RWPE2 (cell line): ENCODE results near the gene ARHGEF10L.

Source experiments
- ATAC-seq: fragments of 200-7000 bp; cut with Tn5 transposase; 3 replicates; pipeline ENCODE4 v1.9.1; 2021; ENCODE audit warnings: low read depth
- DNase-seq: peaks from one replicate; pipeline ENCODE4 v3.0.0-alpha.2; 2020; ENCODE audit warnings: low spot score
- H3K27ac ChIP-seq: fragments of 450-650 bp; 2 replicates; pipeline ENCODE4 v1.5.1; 2017; ENCODE audit warnings: mild to moderate bottlenecking; ENCODE audit not compliant: poor library complexity, severe bottlenecking
- H3K27me3 ChIP-seq: fragments of 250-450 bp; sonication (Bioruptor Pico); 2 replicates; pipeline ENCODE4 v1.5.1; 2021; ENCODE audit warnings: mild to moderate bottlenecking, moderate library complexity; ENCODE audit not compliant: insufficient read depth, poor library complexity, severe bottlenecking
- H3K36me3 ChIP-seq: fragments of 250-450 bp; sonication (Bioruptor Pico); 2 replicates; pipeline ENCODE4 v1.5.1; 2020; ENCODE audit warnings: low read depth, mild to moderate bottlenecking, moderate library complexity
- H3K4me1 ChIP-seq: fragments of 250-450 bp; sonication (Bioruptor Pico); 2 replicates; pipeline ENCODE4 v1.5.1; 2021; ENCODE audit warnings: mild to moderate bottlenecking, moderate library complexity; ENCODE audit not compliant: insufficient read depth, poor library complexity, severe bottlenecking
- H3K4me3 ChIP-seq: fragments of 250-450 bp; sonication (Bioruptor Pico); 2 replicates; pipeline ENCODE4 v1.5.1; 2021; ENCODE audit warnings: mild to moderate bottlenecking, moderate library complexity; ENCODE audit not compliant: severe bottlenecking
- H3K9me3 ChIP-seq: fragments of 250-450 bp; sonication (Bioruptor Pico); 2 replicates; pipeline ENCODE4 v1.5.1; 2021; ENCODE audit warnings: mild to moderate bottlenecking, moderate library complexity; ENCODE audit not compliant: severe bottlenecking
- TF ChIP-seq, protein P1 (sequence below): fragments of 450-650 bp; IDR thresholded peaks from one replicate; pipeline ENCODE4 v1.5.1; 2017; ENCODE audit warnings: mild to moderate bottlenecking, moderate library complexity; ENCODE audit not compliant: poor library complexity, severe bottlenecking

Gene ARHGEF10L

GRCh38 chr1:17675744-17676143 is 136.2 kb downstream of the ARHGEF10L start:
- H3K4me1 ChIP-seq = no peaks in the 10 kb centered on the region
- H3K27ac ChIP-seq = no peak overlapping the region
- no peak for DNase-seq
- TF ChIP-seq, protein P1, sequence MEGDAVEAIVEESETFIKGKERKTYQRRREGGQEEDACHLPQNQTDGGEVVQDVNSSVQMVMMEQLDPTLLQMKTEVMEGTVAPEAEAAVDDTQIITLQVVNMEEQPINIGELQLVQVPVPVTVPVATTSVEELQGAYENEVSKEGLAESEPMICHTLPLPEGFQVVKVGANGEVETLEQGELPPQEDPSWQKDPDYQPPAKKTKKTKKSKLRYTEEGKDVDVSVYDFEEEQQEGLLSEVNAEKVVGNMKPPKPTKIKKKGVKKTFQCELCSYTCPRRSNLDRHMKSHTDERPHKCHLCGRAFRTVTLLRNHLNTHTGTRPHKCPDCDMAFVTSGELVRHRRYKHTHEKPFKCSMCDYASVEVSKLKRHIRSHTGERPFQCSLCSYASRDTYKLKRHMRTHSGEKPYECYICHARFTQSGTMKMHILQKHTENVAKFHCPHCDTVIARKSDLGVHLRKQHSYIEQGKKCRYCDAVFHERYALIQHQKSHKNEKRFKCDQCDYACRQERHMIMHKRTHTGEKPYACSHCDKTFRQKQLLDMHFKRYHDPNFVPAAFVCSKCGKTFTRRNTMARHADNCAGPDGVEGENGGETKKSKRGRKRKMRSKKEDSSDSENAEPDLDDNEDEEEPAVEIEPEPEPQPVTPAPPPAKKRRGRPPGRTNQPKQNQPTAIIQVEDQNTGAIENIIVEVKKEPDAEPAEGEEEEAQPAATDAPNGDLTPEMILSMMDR = no peak
- ATAC-seq = no peak
- H3K4me3 ChIP-seq = no peak overlapping the region
- no peaks in the 10 kb centered on the region for H3K36me3 ChIP-seq
- H3K27me3 ChIP-seq = no peaks in the 10 kb centered on the region
- H3K9me3 ChIP-seq = no peaks in the 10 kb centered on the region

GRCh38 chr1:17676387-17677060 is 137.0 kb downstream of the ARHGEF10L start:
- Histone ChIP-seq H3K4me3 (no peak overlapping the region), H3K9me3 (no peaks in the 10 kb centered on the region), H3K4me1 (no peaks in the 10 kb centered on the region), H3K27me3 (no peaks in the 10 kb centered on the region), H3K36me3 (no peaks in the 10 kb centered on the region), H3K27ac (no peak overlapping the region)
- TF ChIP-seq, protein P1 = no peak
- DNase-seq (no peak), ATAC-seq (no peak)

DNA sequence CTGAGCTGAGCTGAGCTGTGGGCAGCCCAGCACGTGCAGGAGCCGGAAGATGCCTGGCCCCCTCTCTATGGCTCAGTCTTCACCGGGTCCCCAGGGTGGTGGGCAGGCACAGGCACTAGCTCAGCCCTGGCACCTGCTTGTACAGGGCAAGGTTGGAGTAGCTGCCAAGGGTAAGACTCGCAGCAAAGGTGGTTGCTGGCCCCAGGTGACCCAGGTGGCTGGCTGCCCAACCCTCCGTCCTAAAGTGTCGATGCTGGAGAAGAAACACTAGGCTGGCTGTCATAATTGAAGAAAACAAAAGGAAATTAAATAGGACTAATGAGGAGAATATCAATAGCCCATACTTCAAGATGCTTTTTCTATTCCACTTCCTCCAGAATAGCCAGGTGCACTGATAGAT is 138.5 kb downstream of the ARHGEF10L start:
- no peaks in the 10 kb centered on the region for H3K27me3 ChIP-seq
- H3K4me1 ChIP-seq = no peaks in the 10 kb centered on the region
- H3K27ac ChIP-seq = no peak overlapping the region
- TF ChIP-seq, protein P1 = no peak
- H3K36me3 ChIP-seq = no peaks in the 10 kb centered on the region
- ATAC-seq (no peak), DNase-seq (no peak)
- no peak overlapping the region for H3K4me3 ChIP-seq
- no peaks in the 10 kb centered on the region for H3K9me3 ChIP-seq

GRCh38 chr1:17679856-17680255 is 140.4 kb downstream of the ARHGEF10L start:
- no peak overlapping the region for H3K4me3 ChIP-seq
- no peak overlapping the region for H3K27ac ChIP-seq
- no peaks in the 10 kb centered on the region for H3K27me3 ChIP-seq
- H3K4me1 ChIP-seq = no peaks in the 10 kb centered on the region
- no peaks in the 10 kb centered on the region for H3K36me3 ChIP-seq
- DNase-seq (no peak), ATAC-seq (no peak)
- TF ChIP-seq, protein P1 = no peak
- H3K9me3 ChIP-seq = no peaks in the 10 kb centered on the region

GRCh38 chr1:17680308-17680707 is 140.8 kb downstream of the ARHGEF10L start:
- no peak for DNase-seq
- ATAC-seq = no peak
- TF ChIP-seq, protein P1 = no peak

More at GRCh38 chr1:17680308-17680707, 140.8 kb downstream of the ARHGEF10L start:
- no peak overlapping the region for H3K4me3 ChIP-seq
- no peaks in the 10 kb centered on the region for H3K27me3 ChIP-seq
- H3K4me1 ChIP-seq = no peaks in the 10 kb centered on the region
- H3K9me3 ChIP-seq = no peaks in the 10 kb centered on the region
- no peaks in the 10 kb centered on the region for H3K36me3 ChIP-seq
- no peak overlapping the region for H3K27ac ChIP-seq
